ENCODE measurements around the gene CPSF3. TPM values are rescaled to one million over a fixed set of nuclear protein-coding genes. Genes with fewer than 3 reads are reported as not detected.
"Not testable (repeated sequence)": the region's sequence is repeated elsewhere in the genome, so short reads cannot be mapped to it uniquely, and the experiment has no call there.

CPSF3 gene
- polyA plus RNA-seq, 2 of the 4 experiments (the other 2 are of a cell fraction) = 63.4 to 77.2 TPM

GRCh38 chr2:9508931-9509330 is 85.5 kb downstream of the CPSF3 start:
- TF ChIP-seq ZFP36 (IDR thresholded peaks at IDR 0.05; ENCODE audit: borderline replicate concordance, partially characterized antibody) (no peak), GATA3 (IDR thresholded peaks at IDR 0.05; ENCODE audit: borderline replicate concordance) (no peak), RARB (CRISPR knock-in tag; IDR thresholded peaks at IDR 0.05) (no peak), ZNF302 (CRISPR knock-in tag; IDR thresholded peaks at IDR 0.05) (no peak), MAZ (IDR thresholded peaks at IDR 0.05; ENCODE audit: borderline replicate concordance, low read depth, low read length) (no peak), RFX5 (IDR thresholded peaks at IDR 0.05) (no peak), ZSCAN20 (CRISPR knock-in tag; IDR thresholded peaks at IDR 0.05) (no peak)
- ATAC-seq = no peak
- DNase-seq (ENCODE audit: low read depth in 1 of 2, low spot score in 1 of 2) = no peak
- ChIA-PET POLR2A (no interaction called here), CTCF (interaction anchor here (0.7 to 1.3 kb wide), 2 partner anchors 13 to 46 kb away, joined by 3 to 4 read pairs; partner anchors contain the start of gene ADAM17)
- no peak for FAIRE-seq
- no peak overlapping the region for H3K4me3 ChIP-seq
- H3K9me3 ChIP-seq = no peaks in the 10 kb centered on the region
- no peaks in the 10 kb centered on the region for H3K4me1 ChIP-seq
- H3K4me2 ChIP-seq = no peak overlapping the region
- WGBS (ENCODE audit: missing lambda C conversion rate) = 54% methylated on average over 1 of the region's 1 CpG
- H3K27ac ChIP-seq = no peak overlapping the region

GRCh38 chr2:9513946-9514345 is 90.5 kb downstream of the CPSF3 start:
- H3K9me3 ChIP-seq; POLR2A ChIA-PET; DNase-seq (ENCODE audit: low read depth in 1 of 2, low spot score in 1 of 2); FAIRE-seq; ATAC-seq; H3K4me1 ChIP-seq; H3K27ac ChIP-seq; H3K4me2 ChIP-seq; H3K4me3 ChIP-seq: not testable (repeated sequence)
- WGBS (ENCODE audit: missing lambda C conversion rate) = 98% methylated on average over 3 of the region's 3 CpGs
- CTCF ChIA-PET = interaction anchor here (1.3 kb wide), 1 partner anchor 39 kb away, joined by 5 read pairs; no protein-coding TSS in a partner anchor

GRCh38 chr2:9517118-9517782 is 93.8 kb downstream of the CPSF3 start:
- no peak for FAIRE-seq
- CTCF ChIA-PET = interaction anchor here (0.8 to 1.0 kb wide), 2 partner anchors 9 to 20 kb away, joined by 3 read pairs; no protein-coding TSS in a partner anchor

GRCh38 chr2:9518163-9518562 is 94.7 kb downstream of the CPSF3 start:
- ATAC-seq (peak in 1 of 2 experiments; percentile 40; a peak in 2 of 6 replicates), FAIRE-seq (no peak), DNase-seq (ENCODE audit: low read depth in 1 of 2, low spot score in 1 of 2) (no peak)
- Histone ChIP-seq H3K9me3 (no peaks in the 10 kb centered on the region), H3K27ac (no peak overlapping the region), H3K4me3 (no peak overlapping the region), H3K4me1 (no peaks in the 10 kb centered on the region), H3K4me2 (no peak overlapping the region)
- CTCF ChIA-PET = interaction anchor here (1.0 to 1.1 kb wide), 3 partner anchors 18 to 296 kb away, joined by 3 to 4 read pairs (median 4); no protein-coding TSS in a partner anchor
- no peak for TF ChIP-seq MYC (IDR thresholded peaks at IDR 0.05; ENCODE audit: borderline replicate concordance, low read length)
- POLR2A ChIA-PET = interaction anchor here (0.6 kb wide), 1 partner anchor 17 kb away, joined by 5 read pairs; no protein-coding TSS in a partner anchor
- 75% methylated on average over 3 of the region's 3 CpGs for WGBS (ENCODE audit: missing lambda C conversion rate)

More at GRCh38 chr2:9517118-9517782, 93.8 kb downstream of the CPSF3 start:
- no peak for DNase-seq (ENCODE audit: low read depth in 1 of 2, low spot score in 1 of 2)
- POLR2A ChIA-PET = no interaction called here
- H3K4me3 ChIP-seq = no peak overlapping the region
- H3K27ac ChIP-seq = no peak overlapping the region
- no peak overlapping the region for H3K4me2 ChIP-seq
- no peak for TF ChIP-seq GATA3 (IDR thresholded peaks at IDR 0.05; ENCODE audit: borderline replicate concordance)
- no peak for TF ChIP-seq KDM1A (IDR thresholded peaks at IDR 0.05; ENCODE audit: low read depth)
- no peak for TF ChIP-seq JUNB (IDR thresholded peaks at IDR 0.05)
- TF ChIP-seq NFE2L2 (conservative IDR thresholded peaks at IDR 0.05; ENCODE audit: low read length) = no peak
- TF ChIP-seq NR3C1 (IDR thresholded peaks at IDR 0.05) = no peak
- no peak for TF ChIP-seq HOXB5 (CRISPR knock-in tag; IDR thresholded peaks at IDR 0.05)
- TF ChIP-seq HDAC2 (IDR thresholded peaks at IDR 0.05) = no peak
- TF ChIP-seq CEBPB (IDR thresholded peaks at IDR 0.05) = no peak
- no peak for TF ChIP-seq ZFP36 (IDR thresholded peaks at IDR 0.05; ENCODE audit: borderline replicate concordance, partially characterized antibody)
- no peak for TF ChIP-seq MAX (IDR thresholded peaks at IDR 0.05)
- TF ChIP-seq HOXA7 (CRISPR knock-in tag; IDR thresholded peaks at IDR 0.05) = no peak
- TF ChIP-seq ESRRA (IDR thresholded peaks at IDR 0.05; ENCODE audit: borderline replicate concordance, low read length) = no peak
- TF ChIP-seq POLR2AphosphoS2 (conservative IDR thresholded peaks at IDR 0.05; ENCODE audit: low read length) = no peak
- 91% methylated on average over 2 of the region's 2 CpGs for WGBS (ENCODE audit: missing lambda C conversion rate)
- H3K9me3 ChIP-seq = no peaks in the 10 kb centered on the region
- ATAC-seq = no peak
- H3K4me1 ChIP-seq = no peaks in the 10 kb centered on the region

All from A549 (cell line).